Prostate gland (tissue), 2 donors: ENCODE results near the gene OTUD7B. TPM values are rescaled to one million over a fixed set of nuclear protein-coding genes. Genes with fewer than 3 reads are reported as not detected.

Experiments used
- DNase-seq: peaks from one replicate; pipeline ENCODE4 v3.0.0-alpha.2; 2019; ENCODE audit warnings: low spot score
- H3K27ac ChIP-seq, 2 donors: fragments of 200-600 bp; sonication (generic); 2 replicates each; pipeline ENCODE4 v1.5.1; 2017 to 2019
- H3K27me3 ChIP-seq: fragments of 200-600 bp; sonication (generic); replicated peaks from 2 replicates; pipeline ENCODE4 v1.5.1; 2019; ENCODE audit not compliant: insufficient read depth
- H3K36me3 ChIP-seq, 2 donors: fragments of 200-600 bp; sonication (generic); 1 replicate in 1 of 2; 2 replicates in 1 of 2; pipeline versions ENCODE4 v1.5.1 to v1.8.1; 2017 to 2019
- H3K4me1 ChIP-seq: fragments of 200-600 bp; sonication (generic); replicated peaks from 2 replicates; pipeline ENCODE4 v1.5.1; 2019
- H3K4me3 ChIP-seq, 2 donors: fragments of 200-600 bp; sonication (generic); 2 replicates each; pipeline ENCODE4 v1.5.1; 2017 to 2019
- H3K9me3 ChIP-seq: fragments of 200-600 bp; sonication (generic); 2 replicates; pipeline ENCODE4 v1.5.1; 2017
- POLR2A ChIP-seq: fragments of 450-650 bp; IDR thresholded peaks from one replicate; pipeline ENCODE4 v1.6.1; 2016; ENCODE audit warnings: antibody characterized with exemption, mild to moderate bottlenecking
- POLR2AphosphoS5 ChIP-seq: sonication (generic); formaldehyde crosslinking; IDR thresholded peaks from one replicate; pipeline ENCODE4 v1.6.1; 2017; ENCODE audit warnings: antibody characterized with exemption
- WGBS: methylation state at CpG from one replicate; pipeline ENCODE4 v1.1.5; 2018; 5-methylcytosine and 5-hydroxymethylcytosine counted together
- intact Hi-C: fragments of 100-400 bp; cut with DNase I; formaldehyde crosslinking; loops from one replicate; pipeline ENCODE4 v1.14.2; 2022
- total RNA-seq, 2 donors: library from RNA; depleted of rRNA; stranded (reverse); fragments of >200 nt; gene quantifications; one replicate each; pipeline ENCODE4 v1.1.0, GENCODE V29; 2016
- TF ChIP-seq, protein P1 (sequence below), 4 experiments: fragments of 200-600 bp in 2 of 4; fragments of 450-650 bp in 2 of 4; sonication (generic) in 2 of 4; IDR thresholded peaks; 1 replicate in 3 of 4; 2 replicates in 1 of 4; pipeline ENCODE4 v1.5.1; 2016 to 2019; ENCODE audit warnings: antibody characterized with exemption in 4 of 4, mild to moderate bottlenecking in 2 of 4, moderate library complexity in 2 of 4

OTUD7B gene
- total RNA-seq, 2 donors from 2014 or later = 13.5 to 27.3 TPM

DNA sequence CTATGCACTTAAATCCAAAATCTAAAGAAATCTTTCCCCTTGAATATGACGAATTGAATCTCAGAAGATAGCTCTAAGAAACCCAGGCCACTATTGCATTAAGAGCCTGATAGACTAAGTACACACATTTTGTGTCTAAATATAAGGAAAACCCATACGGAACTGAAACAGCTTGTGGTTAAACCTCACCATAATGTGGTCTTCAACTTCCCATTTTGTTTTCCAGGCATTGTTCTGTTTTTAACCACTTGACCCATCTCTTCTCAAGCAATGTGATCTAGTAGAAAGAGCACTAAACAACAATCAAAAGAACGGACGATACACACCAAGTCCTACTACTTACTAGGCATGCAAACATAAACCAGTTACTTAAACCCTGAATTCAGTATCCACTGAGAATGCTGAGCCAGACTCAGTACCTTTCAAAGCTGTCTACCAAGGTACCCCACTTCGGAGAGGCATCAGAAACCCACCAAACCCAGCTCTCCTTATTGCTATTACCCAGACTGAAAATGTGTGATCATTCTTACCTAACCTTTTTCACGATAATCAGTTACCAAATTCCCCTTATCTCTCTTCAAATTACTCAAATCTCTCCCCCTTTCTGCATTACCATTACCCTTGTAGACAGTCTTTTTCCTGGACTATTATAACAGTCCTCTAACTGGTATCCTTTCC lies 12.8 kb downstream of the OTUD7B start:
- TF ChIP-seq POLR2AphosphoS5 (no peak), POLR2A (no peak)
- TF ChIP-seq, protein P1, sequence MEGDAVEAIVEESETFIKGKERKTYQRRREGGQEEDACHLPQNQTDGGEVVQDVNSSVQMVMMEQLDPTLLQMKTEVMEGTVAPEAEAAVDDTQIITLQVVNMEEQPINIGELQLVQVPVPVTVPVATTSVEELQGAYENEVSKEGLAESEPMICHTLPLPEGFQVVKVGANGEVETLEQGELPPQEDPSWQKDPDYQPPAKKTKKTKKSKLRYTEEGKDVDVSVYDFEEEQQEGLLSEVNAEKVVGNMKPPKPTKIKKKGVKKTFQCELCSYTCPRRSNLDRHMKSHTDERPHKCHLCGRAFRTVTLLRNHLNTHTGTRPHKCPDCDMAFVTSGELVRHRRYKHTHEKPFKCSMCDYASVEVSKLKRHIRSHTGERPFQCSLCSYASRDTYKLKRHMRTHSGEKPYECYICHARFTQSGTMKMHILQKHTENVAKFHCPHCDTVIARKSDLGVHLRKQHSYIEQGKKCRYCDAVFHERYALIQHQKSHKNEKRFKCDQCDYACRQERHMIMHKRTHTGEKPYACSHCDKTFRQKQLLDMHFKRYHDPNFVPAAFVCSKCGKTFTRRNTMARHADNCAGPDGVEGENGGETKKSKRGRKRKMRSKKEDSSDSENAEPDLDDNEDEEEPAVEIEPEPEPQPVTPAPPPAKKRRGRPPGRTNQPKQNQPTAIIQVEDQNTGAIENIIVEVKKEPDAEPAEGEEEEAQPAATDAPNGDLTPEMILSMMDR (IDR thresholded peaks at IDR 0.05) = no peak
- no peak for DNase-seq
- no peaks in the 10 kb centered on the region for H3K27me3 ChIP-seq
- H3K36me3 ChIP-seq = no peaks in the 10 kb centered on the region
- H3K4me1 ChIP-seq = peaks cover 5% of the 10 kb centered on the region
- no peak overlapping the region for H3K4me3 ChIP-seq
- H3K9me3 ChIP-seq = no peaks in the 10 kb centered on the region
- peak overlapping the region in 1 of 2 donors; percentile 1 for H3K27ac ChIP-seq
- 82% methylated on average over 6 of the region's 6 CpGs for WGBS
- intact Hi-C loops = no loop called here

DNA sequence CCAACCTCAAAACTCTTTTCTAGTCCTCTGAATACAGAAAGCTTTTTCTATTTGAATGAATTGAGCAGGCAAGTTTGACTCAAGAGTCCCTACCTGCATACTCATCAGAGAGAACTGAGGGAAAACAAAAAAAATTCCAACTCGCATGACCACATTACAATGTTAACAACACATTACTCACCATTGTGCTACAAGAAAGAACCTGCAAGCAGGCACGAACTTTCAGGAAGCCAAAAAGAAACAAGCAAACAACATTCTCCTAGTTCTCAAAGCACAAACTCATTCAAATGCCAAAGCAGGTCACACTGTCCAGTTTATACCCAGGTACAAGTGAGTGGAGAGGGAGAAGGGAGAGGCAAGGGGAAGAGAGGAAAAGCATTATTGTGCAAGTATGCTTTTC lies 14.6 kb downstream of the OTUD7B start:
- WGBS = 37% methylated on average over 2 of the region's 2 CpGs
- DNase-seq = peak; percentile 44
- H3K4me1 ChIP-seq = peaks cover 5% of the 10 kb centered on the region
- TF ChIP-seq, protein P1 (IDR thresholded peaks at IDR 0.05) = no peak
- TF ChIP-seq POLR2A = no peak
- peak; percentile 88 for TF ChIP-seq POLR2AphosphoS5
- intact Hi-C loops = no loop called here
- no peaks in the 10 kb centered on the region for H3K27me3 ChIP-seq
- H3K36me3 ChIP-seq = no peaks in the 10 kb centered on the region
- no peaks in the 10 kb centered on the region for H3K9me3 ChIP-seq
- H3K4me3 ChIP-seq = no peak overlapping the region
- H3K27ac ChIP-seq = peak overlapping the region; percentile 1 to 26

DNA sequence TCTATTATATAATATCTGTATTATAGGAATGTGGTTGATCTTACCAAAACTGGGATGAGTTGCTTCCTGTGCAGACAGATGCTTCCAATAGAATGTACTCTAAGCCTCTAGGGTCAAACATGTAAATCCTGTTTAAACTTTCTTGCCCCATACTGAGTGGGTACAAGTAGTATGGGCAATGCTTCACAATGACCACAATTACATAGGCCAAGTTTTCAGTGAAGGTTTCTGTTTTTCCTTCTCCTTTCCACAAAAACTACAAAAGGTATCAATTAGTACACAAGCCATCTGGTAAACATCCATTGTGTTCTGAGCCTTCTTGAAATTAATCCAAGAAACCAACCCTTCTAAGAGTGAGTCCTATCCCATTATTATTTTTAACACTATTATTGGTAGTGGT lies 16.8 kb downstream of the OTUD7B start:
- H3K27me3 ChIP-seq = no peaks in the 10 kb centered on the region
- TF ChIP-seq, protein P1 (IDR thresholded peaks at IDR 0.05) = no peak
- TF ChIP-seq POLR2AphosphoS5 (no peak), POLR2A (no peak)
- peaks cover 5% of the 10 kb centered on the region for H3K4me1 ChIP-seq
- no peak overlapping the region for H3K27ac ChIP-seq
- no peaks in the 10 kb centered on the region for H3K36me3 ChIP-seq
- intact Hi-C loops = no loop called here
- DNase-seq = no peak
- no peaks in the 10 kb centered on the region for H3K9me3 ChIP-seq
- H3K4me3 ChIP-seq = no peak overlapping the region

DNA sequence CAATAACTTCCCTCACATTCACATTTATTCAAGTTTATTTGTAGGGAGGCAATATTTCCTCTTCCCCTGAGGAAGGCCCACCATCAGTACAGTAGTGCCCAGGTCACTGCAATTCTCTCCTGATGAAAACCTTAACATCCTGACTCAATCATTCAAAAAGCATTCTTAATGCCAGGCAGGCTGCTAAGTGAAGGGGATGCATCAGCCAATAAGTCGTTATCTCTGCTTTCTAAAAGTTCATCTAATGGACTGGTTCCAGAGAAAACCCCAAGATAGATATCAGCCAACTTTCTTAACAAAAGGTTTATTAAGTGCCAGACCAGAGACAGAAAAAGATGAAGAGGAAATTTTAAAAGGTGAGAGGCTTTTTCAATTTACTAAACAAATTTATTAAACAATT lies 17.3 kb downstream of the OTUD7B start:
- no peaks in the 10 kb centered on the region for H3K36me3 ChIP-seq
- H3K9me3 ChIP-seq = no peaks in the 10 kb centered on the region
- WGBS = 22% methylated on average over 1 of the region's 1 CpG
- H3K27ac ChIP-seq = no peak overlapping the region
- intact Hi-C loops = no loop called here
- no peak for DNase-seq
- no peak overlapping the region for H3K4me3 ChIP-seq
- TF ChIP-seq, protein P1 (IDR thresholded peaks at IDR 0.05) = no peak
- H3K4me1 ChIP-seq = peaks cover 11% of the 10 kb centered on the region
- no peaks in the 10 kb centered on the region for H3K27me3 ChIP-seq

DNA sequence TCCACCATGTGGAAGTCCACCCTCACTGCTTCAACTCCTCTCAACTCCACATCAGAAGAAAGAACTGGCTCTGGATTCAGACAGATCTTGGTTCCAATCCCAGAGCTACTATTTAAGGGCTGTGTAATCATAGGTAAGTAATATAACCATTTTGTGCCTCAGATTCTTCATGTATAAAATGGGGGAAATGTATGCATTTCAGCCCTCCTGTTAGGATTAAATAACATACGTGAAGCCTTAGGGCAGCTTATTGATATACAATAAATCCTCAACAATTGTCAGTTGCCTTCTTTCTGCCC lies 23.3 kb downstream of the OTUD7B start:
- no peak overlapping the region for H3K4me3 ChIP-seq
- no peaks in the 10 kb centered on the region for H3K36me3 ChIP-seq
- no peaks in the 10 kb centered on the region for H3K27me3 ChIP-seq
- TF ChIP-seq, protein P1 (IDR thresholded peaks at IDR 0.05) = no peak
- no peak for TF ChIP-seq POLR2AphosphoS5
- peaks cover 6% of the 10 kb centered on the region for H3K4me1 ChIP-seq
- H3K9me3 ChIP-seq = no peaks in the 10 kb centered on the region
- no peak overlapping the region for H3K27ac ChIP-seq
- WGBS = 88% methylated on average over 1 of the region's 1 CpG
- intact Hi-C loops = no loop called here
- DNase-seq = no peak
